HG03196 (cell line): ENCODE data around the gene AHCYL2.
"Not testable (repeated sequence)": the region's sequence is repeated elsewhere in the genome, so short reads cannot be mapped to it uniquely, and the experiment has no call there.

Experiments
- ATAC-seq: cut with Tn5 transposase; IDR thresholded peaks from one replicate; pipeline ENCODE4 v1.9.1; 2021; ENCODE audit not compliant: unreplicated experiment

The AHCYL2 gene

DNA sequence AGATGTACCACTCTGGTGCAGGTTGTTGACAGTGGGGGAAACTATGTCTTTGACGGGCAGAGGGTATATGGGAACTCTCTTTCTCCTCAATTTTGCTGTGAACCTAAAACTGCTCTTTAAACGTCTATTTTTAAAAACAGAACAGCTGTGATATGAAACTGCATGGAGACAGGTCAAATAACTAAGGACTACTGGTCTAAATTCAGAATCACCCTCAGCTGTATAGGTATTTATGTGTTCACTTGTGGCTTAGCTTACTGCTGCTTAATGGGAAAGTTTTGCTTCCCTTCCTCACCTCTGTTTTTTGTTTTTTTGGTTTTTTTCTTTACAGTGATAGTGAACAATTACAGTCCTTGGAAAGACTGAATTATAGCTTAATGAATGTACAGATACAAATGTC lies 122.5 kb downstream of the AHCYL2 start:
- no peak for ATAC-seq

DNA sequence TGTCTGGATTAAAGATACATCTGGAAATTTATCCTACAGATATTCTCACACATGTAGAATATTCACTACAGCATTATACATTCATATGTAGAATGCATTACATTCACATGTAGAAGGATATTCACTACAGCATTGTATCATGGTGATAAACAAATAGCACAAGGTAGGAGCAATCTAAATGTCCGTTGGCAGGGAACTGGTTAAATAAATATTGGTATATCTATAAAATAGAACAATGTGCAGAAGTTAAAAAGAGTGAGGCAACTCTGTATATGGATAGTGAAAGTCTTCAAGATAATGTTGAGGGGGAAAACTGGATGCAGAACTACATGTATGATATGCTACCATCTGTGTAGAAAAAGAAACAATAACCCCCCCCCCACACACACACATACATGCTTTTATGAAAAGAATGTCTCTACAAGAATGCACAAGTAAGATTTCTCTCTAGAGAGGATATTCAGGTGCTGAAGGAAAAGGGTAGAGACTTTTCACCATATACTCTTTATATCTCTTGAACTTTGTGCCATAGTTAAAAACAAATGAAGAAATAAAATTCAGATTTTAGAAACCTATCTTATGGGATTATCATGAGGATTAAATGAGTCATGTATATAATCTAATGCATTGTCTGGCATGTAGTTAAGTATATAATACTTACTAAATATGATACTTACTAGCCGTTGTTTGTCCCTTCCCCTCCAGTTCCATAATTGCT lies 123.4 kb downstream of the AHCYL2 start:
- ATAC-seq = no peak

DNA sequence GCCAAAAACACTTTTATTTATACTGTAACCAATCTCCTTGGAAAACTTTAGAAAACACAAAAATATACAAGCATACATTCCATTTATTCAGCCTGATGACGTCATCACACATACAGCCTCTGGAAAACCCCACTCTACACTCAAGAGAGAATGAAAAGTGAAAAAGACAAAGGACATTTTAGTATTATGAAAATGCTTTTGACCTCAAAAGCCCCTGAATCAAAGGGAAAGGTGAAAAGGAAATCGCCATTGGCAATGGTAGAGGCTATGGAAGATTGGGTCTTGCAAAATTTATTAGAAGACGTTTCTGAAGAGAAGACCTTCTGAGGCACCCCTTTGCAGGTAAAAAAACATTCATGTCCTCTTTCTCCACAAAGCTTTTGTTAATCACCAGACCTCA lies 126.5 kb downstream of the AHCYL2 start:
- ATAC-seq = no peak

DNA sequence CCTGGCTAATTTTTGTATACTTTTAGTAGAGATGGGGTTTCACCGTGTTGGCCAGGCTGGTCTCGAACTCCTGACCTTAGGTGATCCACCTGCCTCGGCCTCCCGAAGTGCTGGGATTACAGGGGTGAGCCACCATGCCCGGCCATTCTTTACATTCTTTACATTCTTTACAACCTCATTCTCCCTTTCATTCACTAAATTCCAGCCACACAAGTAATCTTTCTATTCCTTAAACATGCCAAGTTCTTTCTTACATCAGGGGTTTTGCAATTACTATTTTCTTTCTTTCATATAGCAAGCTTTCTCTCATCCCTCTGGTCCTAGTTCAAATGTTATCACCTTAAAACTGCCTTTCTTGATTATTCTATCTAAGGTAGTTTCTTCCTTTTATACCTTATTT lies 128.3 kb downstream of the AHCYL2 start:
- not testable (repeated sequence) for ATAC-seq

DNA sequence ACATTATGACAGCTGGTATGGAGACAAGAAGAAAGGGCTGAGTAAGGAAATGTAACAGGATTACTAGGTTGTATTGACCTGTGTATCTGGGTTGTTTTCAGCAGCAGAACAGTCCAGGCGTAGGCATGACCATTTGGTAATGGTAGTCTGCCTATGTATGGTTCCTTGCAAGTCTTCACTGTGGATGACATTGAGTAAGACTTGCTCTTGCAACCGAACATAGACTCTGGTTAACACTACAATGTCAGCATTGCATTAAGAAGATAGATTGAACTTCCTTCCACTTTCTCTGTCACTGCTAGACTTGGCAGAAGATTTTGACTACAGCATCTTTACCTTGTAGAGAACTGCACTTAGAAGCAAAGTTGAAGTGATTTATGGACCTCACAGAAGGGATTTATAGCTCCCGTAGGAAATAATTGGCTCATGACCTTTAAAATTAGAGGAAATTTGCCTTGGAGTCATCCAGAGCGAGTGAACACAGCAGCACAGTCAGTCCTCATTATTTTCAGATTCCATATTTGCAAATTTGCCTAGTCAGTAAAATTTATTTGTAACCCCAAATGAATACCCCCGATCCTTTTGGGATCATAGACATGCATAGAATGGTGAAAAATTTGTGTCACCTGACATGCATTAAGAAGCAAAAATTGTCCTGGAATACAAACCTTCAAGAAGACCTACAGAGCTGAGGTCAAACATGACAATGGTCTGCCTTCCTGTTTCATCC lies 129.8 kb downstream of the AHCYL2 start:
- no peak for ATAC-seq

DNA sequence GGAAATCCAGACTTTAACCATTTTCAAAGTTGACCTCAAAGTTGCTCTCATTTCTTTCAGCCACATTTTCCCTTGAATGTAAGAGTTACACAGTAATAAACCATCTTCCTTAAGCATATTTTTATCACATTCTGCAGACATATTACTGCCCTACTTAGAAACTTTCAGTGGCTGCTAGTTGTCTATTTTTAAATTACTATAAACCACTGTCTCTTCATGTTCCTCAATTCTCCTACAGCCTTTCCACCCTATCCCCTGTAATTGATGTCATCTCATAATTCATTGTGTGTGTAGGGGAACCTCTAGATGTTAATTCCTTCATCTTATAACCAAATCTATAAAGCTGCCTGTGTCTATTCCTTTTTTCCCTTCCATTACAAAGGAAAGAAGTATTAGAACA lies 131.3 kb downstream of the AHCYL2 start:
- ATAC-seq = no peak

DNA sequence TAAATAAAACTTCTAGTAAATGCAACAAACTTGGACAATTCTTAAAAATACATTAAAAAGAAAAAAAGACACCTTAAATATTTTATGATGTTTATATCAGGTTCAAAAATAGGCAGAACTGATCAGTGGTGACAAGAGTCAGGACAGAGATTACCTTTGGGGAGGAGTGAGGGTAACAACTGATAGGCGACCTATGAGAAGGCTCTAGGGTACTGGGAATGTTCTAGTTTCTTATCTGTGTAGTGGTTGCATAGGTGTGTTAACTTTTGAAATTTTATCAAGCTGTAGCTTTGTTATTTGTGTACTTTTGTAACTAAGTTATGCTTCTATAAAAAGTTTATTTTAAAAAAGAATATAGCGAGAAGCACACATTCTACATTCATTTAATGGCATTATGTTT lies 134.3 kb downstream of the AHCYL2 start:
- no peak for ATAC-seq

DNA sequence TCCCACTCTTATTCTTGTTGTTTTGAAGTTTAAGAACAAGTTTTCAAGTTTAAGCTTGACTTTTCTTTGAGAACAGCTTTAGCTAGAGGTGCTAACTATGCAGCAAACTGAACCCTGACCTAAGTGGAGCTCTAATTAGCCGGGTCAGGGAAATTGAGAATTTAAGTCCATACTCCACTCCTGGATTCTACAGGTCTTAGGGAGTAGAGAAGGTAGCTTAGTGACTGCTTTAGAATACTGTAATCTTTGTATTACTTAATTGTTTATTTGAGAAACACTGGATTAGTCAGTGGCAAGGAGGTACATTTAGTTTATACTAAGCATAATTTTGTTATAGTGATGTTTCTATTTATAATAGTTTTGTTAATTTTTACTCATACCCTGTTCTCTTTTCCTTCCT lies 134.8 kb downstream of the AHCYL2 start:
- no peak for ATAC-seq

DNA sequence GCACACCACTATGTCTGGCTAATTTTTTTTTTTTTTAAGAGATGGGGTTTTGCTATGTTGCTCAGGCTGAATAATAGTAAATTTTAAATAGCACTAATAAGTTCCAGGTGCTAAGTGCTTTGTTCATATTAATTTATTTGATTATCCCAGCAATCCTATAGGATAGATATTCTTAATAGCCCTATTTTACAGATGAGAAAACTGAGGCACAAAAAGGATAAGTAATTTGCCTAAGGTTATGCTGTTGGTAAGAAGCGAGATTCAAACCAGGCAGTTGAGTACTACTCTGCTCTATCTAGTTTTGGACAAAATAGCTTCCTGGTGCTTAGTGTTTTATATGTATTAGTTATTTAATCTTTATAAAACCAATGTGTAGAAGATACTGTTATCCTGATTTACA lies 136.9 kb downstream of the AHCYL2 start:
- no peak for ATAC-seq

DNA sequence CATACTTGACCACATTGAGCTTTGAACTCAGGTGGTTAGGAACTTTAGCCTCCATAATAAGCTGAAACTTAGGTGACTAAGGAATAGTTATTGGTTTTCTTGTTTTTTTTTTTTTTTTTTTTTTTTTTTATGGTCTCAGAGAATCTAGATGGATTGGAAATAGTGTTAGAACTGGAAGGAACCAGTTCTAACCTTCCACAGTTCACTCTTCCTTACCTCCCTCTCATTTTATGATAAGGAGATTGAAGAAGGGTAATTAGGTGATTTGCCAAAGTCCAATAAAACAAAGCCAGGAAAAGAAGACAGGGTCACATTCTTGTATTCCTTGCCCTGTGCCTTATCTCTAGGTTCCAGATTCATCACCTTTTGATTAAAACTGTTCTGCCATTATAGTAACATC lies 137.7 kb downstream of the AHCYL2 start:
- no peak for ATAC-seq

DNA sequence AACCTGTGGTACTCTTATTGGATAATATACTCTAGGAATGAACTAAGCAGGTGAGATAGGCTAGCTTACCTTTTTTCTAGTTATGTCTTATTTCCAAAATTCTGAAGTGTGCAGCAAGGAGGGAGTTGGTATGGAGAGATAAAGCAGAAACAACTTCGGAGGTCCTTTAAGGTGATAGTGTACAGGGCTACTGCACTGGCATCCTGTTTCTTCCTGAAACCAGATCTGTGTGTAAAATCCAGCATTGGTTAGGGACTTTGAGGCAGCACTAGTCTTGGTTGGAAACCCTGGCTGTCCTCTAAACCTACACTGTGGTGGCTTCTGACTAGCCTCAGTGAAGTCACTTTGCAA lies 142.5 kb downstream of the AHCYL2 start:
- no peak for ATAC-seq

DNA sequence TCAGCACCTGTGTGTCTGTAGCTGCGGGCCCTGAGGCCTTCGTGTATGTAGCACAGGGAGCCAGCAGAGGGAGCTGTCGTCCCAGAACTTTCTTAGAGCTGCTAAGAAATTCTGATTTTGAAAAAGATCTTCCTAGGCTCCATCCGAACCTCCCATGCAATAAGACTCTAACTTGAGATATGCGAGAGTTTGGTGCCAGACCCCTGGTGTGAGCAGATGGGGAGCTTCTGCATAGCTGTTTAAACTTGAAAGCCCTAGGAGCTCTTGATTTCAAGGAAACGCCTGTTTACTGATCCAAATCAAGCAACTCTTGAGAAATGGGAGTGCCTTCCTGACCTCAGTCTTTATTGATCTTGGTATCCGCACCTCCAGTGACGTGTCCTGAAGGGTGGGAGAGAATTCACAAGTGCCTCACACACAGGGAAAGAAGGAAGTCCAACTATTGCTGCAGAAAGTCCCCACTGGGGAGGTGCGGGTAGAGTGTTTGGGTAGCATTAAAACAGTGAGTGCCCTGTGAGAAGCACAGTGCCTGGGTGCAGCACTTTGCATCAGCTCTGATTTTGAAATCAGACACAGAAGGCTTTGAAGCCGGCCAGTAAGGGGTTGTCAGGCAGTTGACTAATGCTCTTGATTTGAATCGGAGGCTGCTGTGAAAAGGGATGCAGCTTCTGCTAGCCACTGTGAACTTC lies 143.0 kb downstream of the AHCYL2 start:
- ATAC-seq = peak; percentile 56

DNA sequence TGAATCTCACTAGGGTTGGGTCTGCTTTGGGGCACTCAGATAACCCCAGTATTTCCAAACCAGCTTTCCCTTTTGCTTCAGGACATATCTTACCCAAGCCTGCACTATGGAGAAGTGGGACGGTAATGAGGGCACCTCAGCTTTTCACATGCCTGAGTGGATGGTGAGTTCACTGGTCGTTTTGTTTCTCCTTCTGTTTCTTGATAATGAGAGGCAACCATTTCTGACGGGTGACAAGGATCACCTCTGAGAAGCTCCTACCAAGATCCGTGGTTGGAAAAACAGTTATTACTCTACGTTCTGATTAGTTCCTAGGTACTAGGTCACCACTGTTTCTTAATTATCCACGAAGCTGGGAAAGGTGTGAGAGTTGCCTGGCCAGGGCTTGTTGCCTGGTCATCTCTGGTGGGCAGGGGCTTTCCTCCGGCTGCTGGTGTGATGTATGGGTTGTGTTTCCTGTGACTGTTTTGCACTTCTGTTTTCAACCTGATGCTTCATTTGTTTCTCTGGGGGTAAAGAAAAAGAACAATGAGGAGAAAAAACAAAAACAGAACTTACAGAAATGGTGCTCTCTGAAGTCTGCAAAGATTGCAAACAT lies 143.7 kb downstream of the AHCYL2 start:
- ATAC-seq = peak; percentile 50

DNA sequence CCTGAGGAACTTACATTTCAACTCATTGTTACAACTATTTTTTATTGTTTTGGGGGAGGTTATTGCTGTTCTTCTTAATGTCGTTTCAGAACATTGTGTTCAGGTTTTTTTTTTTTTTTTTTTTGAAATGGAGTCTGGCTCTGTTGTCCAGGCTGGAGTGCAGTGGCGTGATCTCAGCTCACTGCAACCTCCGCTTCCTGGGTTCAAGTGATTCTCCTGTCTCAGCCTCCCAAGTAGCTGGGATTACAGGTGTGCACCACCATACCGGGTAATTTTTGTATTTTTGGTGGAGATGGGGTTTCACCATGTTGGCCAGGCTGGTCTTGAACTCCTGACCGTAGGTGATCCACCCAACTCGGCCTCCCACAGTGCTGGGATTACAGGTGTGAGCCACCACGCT lies 144.6 kb downstream of the AHCYL2 start:
- ATAC-seq = not testable (repeated sequence)

DNA sequence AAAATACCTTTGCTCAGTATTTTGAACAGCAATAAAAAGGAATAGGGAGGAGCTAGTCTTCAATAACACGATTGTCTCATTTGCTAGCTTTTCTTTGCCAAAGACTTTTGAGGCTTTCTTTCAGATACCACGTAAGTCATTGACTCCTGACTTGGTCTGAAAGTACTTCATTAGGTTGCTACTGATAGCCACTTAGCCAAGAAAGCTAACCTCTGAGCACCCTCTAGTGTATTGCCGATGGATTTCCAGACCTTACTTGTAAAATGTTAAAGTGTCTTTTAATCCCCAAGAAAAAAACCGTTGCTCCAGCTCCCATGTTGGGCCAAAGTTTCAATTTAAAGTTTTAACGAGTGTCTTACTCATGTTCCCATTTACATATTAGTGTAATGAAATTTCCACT lies 146.0 kb downstream of the AHCYL2 start:
- no peak for ATAC-seq

DNA sequence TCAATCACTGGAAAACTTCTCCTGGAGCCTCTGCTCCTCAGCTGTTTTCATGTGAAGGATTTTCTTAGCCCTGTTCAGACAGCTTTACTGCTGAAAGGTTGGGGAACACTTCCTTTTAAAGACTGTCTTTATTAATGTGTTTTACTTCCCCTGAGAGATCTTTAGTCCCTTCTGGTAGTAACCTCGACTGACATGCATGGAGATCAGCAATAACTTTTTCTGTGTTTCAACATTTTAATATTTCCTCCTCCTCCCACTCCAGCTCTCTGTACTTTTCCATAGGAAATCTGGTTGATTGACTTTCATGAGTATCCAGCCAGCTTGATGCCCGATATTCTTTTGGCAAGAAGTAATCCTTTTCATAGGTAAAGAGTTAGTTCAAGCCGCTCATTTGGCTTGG lies 146.7 kb downstream of the AHCYL2 start:
- no peak for ATAC-seq

DNA sequence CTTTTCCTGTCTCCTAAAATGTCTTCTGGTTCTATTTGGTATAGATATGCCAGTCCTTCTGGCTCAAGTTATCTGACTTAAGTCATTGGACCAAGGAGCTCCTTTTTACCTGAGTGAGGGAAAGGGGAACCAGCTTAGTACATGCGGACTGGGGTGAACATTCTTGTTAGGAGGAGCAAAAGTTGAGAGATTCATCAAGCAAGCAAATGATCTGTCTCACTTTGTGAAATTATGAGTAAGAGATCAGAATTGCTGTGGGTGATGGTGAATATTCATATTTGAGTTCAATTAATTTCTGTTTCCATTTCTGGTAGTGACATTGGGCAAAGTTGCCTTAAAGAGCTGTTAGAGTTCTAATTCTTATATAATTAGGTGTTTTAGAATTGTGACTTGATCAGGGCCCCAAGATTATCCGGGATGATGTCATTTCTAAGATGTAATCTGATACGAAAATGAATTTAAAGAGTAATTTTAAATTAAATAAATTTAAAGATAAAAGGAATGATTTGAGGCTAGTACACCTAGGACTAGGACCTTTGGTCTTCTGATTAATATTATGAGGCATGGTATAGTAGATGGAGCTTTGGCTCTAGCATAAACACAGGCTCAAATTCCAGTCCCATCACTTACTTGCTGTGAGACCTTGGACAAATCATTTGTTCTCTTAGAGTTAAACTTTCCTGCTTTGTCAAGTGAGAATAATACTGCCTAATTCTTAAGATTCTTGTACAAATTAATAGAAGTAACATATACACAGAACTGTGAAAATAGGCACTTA lies 149.0 kb downstream of the AHCYL2 start:
- ATAC-seq = no peak

DNA sequence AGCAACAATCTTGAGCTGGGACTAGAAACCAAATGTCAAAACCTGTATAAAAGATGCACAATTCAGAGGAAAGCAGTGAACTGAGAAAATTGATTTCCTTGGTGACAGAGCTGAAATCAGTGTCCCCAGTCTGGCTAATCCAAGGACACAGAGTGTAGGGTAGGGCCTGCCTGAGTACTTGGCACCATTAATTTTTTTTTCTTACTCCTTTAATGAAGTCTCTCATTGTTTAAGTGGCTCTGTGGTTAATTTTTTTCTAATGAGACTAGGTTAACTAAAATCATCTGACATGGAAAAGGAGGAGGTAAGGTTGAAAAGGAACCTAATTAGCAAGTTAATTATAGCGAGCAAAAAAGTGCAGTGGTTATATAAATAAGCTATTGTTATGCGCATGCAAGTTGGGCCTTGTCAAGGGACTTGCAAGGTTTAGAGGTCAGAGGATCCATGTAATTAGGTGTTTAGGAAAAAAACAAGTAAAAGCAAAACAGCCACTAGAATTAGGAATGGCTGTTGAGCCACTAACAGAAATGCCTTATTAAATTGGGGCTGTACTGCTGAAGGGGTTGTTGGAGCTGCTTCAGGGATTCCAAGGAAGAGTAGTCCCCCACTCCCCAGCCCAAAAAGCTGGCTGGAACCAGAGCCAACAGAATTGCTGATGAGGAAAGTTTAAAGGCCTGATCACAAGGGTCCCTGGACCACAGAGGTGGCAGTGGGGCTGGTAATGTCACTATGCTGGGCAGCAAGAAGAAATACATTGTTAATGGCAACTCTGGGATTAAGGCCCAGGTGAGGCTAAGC lies 150.5 kb downstream of the AHCYL2 start:
- ATAC-seq = no peak

DNA sequence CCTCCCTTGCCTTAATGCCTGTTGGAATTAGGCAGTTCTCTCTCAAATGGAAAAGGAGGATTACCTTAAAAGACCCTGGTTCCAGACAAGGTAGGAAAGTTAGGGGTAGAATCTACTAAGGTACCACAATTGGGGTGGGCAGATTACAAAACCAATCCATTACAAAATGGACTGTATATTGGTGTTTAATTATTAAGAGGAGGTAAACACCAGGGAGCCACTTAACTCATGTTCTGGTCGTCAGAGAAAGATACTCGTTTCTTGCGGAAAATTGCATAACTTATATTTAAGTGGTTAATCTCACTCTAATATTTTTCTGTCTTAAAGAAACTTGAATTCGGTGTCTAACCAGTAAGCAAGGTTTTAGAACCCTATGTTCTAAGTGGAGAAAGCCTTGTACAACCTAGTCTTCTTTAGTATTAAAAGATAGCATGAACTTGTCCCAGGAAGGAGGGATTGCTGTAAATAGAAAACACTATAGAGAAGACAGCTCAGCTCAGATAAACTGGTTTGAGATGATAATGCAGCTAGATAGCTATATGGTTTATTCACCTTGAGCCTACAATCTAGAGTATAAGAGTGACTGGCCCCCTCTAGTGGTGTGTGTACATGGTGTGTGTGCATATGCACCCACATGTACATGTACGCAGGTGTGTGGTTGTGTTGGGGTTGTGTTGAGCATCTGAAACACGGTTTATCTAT lies 151.4 kb downstream of the AHCYL2 start:
- ATAC-seq = peak; percentile 54
